ENCODE measurements around the gene MAST3.
A peak's percentile ranks its signal among the peaks of the same experiment; 100 is the strongest.

MAST3 gene

DNA sequence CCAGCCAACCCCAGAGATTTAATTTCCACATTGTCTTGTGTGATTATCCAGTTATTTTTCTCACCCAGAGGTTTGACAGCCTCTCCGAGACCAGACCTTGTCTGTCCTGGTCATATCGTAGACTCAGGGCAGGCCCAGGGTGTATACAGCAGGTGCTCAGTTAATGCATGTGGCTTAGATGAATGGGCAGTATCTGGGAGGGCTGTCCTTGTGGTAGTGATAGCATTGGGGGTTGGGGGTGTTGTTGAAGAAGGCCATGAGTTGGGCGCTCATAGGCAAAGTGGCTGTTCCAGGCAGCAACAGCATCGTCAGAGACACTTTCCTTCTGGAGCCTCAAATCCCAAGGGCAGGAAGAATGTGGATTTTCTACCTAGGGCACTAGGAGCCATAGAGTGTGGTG lies 16.9 kb downstream of the MAST3 start:
- DNase-seq = no peak

DNA sequence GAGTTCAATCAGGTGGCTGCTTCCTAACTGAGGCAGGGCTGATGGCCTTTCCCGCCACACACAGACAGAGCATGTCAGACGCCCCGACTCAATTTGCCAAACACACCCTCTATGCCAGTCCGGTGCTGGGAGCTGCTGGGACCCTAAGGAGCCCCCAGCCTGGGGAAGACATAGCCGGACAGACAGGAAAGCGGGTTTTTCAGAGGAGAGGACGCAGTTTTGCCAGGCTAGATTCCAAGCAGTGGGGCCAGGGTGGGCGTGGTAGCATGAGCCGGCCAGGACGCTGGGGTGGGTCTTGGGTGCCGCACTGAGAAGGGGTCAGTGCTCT lies 19.8 kb downstream of the MAST3 start:
- no peak for DNase-seq

DNA sequence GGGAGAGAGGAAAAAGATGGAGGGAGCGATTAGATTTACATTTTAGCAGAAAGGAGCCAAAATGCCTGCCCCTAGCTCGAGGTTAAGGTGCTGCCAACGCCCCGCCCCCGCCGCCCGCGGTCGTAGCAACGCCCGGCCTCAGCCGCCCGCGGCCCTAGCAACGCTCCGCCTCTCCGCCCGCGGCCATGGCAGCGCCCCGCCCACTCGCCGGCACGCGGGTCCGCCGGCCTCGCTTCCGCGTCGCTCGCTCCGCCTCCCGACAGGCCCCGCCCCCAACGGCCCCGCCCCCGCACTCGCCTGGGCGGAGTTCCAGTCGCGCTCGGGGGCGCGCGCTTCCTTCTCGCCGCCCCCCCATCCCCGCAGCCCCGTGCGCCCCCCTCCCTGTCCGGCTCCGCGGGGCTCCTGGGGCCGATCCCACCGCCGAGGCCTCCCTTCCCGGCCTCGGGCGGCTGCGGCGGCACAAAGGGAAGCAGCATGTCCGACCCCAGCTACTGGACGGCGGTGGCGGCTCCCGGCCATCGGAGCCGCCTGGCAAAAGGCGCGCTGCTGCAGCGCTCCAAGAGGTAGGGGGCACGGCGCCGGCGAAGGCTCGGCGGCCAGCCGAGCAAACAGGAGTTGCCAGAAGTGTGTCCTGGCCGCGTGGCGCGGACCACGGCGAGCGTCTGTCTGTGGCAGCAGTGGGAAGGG lies 20.3 kb downstream of the MAST3 start:
- DNase-seq = peak; percentile 93 to 97

DNA sequence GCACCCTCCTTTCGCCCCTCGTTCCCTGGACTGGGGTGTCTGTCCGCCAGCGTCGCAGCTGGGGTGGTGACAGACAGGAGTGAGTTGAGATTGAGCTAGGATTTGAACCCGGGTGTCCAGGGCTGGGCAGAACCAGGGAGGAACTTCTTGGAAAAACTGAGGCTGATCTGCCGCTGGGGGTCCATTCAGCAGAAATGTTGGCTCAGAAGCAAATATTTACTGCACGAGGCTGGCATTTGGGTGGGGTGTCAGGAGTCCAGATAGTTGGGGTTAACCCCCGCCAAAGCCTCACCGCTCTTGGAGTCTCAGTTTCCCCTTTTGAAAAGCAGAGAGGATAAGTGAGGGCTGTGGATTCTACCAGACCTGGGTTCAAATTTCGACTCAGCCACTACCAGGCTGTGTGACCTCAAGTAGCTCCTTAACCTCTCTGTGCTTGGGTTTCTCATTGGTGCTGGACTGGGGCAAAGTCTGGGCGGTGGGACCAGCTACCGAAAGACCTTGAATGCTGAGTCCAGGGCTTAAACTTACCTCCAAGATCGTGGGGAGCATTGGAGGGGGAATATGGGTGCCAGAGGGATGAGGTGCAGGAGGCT lies 20.9 kb downstream of the MAST3 start:
- DNase-seq = peak in 1 of 2 donors; percentile 22

DNA sequence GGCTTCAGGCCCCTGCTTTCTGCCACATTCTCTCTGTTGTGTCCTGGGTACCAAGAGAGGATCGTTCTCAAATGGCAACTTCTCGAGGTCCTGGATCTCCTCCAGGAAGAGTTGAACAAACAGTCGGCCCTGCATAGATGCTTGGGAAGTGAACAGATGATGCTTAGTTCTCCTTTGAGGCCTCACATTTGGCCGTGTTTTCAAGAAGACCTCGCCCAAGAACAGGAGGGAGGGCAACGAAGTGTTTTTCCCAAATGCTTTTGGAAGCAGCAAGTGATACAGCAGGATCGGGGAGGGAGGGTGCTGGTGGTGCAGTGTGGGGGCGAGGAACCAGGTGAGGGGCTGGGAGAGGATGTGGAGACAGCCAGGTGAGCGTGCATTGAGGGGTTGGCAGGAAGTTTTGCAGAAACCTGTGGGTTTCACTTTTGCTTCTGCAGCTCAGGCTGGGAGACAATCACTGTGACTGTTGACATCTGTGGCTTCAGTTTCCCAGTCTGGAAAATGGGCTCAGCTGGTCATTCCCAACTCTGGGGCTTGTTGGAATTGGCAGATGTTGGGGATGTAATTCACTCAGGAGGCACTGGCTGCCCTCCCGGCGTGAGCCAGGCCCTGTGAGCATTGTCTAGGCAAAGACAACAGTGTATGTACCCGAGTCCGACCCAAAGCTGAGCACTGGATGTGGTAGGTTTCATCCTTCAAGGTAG lies 21.6 kb downstream of the MAST3 start:
- DNase-seq = peak; percentile 37 to 55

DNA sequence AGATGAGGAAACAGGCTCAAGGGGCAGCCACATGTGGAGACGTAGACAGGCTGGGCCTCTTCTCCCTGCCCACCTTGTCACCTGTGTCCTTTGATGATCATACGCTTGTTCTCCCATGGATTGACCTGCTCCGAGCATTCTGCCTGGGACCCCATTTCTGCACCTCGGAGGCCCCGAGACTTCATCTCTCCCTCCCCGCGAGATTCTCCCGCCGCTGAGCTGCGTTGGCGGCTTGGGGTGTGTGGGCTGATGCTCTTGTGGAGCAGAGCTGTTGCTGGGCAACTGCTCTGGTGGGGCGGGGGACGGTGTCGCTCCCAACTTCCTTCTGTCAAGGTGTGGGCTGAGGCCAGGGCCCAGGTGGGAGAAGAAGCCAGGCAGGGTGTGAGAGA lies 22.1 kb downstream of the MAST3 start:
- DNase-seq = peak; percentile 60 to 62

DNA sequence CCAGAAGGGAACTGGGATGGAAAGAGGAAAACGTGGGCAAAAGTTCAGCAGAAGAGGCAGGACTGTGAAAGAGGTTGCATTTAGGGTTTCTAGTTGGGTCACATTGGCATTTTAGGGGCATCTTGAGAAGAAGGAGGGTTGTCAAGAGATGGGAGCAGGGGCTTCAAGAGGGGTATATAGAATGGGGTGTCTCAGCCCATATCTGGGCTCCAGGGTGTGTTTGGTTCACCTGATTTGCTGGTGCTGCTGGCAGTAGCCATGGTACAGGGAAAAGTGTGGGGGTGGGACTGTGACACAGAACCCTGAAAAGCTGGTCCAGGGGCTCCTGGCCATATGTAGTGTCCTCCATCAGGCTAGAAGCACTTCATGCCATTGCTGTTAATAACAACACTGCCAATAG lies 22.5 kb downstream of the MAST3 start:
- no peak for DNase-seq

DNA sequence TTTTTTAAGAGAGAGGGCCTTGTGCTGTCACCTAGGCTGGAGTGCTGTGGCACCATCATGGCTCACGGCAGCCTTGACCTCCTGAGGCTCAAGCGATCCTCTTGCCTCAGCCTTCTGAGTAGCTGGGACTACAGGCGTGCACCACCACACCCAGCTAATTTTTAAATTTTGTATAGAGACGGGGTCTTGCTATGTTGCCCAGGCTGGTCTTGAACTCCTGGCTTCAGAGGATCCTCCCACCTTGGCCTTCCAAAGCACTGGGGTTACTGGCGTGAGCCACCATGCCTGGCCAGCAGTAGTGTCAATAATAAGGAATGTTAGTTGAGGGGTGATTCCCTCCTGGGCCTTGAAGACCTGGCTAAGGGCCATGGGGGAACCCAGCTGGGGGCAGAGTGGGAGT lies 23.6 kb downstream of the MAST3 start:
- no peak for DNase-seq

DNA sequence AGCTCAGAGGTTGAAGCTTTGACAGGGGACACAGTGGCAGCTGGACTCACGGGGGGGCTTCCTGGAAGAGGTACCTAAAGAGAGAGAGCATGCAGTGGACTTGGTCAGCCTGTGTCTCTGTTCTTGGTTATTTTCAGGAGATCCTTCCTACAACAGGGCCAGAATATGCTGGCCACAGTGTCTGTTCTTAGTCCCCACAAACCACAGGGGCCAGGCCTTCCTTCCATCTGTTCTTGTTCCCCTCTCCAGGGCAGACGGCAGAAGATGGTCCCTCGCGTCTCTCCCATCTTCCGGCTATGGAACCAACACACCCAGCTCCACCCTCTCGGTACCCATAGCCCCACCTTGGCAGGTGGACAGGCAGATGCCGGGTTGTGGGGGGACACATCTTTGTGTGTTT lies 24.8 kb downstream of the MAST3 start:
- no peak for DNase-seq

DNA sequence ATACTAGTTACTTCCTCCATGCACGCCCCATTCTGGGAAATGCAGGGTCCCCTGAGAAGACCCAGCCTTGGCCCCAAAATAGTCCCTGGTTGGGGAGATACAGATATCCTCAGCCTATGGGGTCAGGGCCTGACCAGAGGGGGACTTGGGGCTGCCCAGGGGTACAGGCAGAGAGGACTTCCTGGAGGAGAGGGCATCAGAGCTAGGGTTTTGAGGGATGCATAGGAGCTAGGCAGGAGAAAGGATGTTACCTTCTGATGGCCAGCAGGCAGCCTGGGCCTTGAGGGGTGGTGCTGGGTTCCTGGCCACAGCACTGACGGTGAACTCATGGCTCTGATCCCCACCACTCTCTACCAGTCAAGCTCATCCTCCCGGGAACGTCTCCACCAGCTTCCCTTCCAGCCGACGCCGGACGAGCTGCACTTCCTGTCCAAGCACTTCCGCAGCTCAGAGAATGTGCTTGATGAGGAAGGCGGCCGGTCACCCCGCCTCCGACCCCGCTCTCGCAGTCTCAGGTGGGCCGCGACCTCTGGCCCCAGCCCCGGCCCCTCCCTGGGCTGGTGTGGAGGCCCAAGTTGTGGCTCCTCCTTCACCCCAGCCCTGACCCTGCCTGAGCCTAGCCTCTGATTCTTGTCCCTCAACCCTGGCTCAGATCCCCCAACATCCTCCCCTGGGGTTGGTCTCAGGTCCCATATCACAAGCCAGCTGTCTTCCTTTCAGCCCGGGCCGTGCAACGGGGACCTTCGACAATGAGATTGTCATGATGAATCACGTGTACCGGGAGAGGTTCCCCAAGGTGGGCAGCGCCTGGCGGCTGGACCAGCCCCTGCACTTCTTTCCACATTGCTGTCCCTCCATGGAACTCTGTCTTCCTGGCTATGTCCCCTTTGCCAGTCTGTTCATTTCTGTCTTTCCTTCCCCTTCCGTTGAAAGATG lies 25.6 kb downstream of the MAST3 start:
- DNase-seq = no peak

DNA sequence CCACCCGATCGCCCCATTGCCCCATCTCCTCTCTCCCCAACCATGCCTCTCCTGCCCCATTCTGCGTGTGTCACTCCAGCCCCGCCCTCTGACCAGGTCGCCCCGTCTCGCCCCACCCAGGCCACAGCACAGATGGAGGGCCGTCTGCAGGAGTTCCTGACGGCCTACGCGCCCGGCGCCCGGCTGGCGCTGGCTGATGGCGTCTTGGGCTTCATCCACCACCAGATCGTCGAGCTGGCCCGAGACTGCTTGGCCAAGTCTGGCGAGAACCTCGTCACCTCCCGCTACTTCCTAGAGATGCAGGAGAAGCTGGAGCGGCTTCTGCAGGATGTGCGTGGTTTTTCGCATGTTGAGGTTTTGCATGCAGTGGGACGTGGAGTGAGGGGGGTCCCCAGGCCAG lies 26.2 kb downstream of the MAST3 start:
- DNase-seq = no peak

DNA sequence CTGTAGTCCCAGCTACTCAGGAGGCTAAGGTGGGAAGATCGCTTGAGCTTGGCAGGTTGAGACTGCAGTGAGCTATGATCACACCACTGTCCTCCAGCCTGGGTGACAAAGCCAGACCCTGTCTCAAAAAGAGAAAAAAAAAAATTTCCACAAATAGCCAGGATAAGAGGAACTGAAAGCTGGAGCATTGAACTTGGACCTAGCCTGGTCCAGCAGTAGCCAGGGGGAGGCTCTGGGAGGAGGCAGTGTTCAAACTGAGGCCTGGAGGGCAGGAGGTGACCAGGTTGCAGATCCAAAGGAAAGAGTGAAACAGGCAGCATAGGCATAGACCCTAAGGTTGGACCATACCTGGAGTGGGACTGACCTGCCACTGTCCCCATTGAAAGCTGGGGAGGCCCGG lies 28.5 kb downstream of the MAST3 start:
- DNase-seq = no peak

DNA sequence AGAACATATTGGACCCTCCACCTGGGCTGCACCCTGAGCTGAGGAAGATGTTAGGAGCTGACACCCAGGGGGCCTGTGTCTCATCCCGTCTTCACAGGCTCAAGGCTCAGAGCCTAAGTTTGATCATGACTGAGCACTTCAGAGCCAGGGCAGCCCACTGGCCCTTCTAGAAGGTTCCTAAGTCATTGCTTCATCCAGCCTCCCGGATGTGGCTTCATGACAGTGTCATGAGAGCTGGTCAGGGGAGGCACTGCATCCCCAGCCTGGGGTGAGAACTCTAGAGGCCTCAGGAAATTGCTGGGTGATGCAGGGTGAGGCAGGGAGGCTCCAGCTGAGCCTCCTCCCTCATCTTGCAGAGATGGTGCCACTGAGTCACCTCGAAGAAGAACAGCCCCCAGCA lies 30.5 kb downstream of the MAST3 start:
- no peak for DNase-seq

DNA sequence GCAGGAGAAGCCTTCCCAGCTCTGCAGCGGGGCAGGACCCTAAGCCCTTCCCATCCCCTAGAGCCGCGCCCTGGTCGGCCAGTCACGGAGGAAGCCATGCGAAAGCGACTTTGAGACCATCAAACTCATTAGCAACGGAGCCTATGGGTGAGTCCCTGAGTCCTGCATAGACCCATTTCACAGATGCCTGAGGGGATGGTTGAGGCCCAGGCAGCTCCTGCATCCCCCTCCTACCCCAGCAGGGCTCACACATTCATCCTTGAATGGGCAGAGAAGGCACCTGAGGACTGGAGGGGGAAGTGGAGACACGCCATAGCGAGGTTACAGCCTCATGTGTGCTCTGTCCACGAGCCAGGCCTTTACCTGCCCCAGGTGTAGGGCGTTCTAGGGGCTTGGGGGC lies 31.2 kb downstream of the MAST3 start:
- no peak for DNase-seq

DNA sequence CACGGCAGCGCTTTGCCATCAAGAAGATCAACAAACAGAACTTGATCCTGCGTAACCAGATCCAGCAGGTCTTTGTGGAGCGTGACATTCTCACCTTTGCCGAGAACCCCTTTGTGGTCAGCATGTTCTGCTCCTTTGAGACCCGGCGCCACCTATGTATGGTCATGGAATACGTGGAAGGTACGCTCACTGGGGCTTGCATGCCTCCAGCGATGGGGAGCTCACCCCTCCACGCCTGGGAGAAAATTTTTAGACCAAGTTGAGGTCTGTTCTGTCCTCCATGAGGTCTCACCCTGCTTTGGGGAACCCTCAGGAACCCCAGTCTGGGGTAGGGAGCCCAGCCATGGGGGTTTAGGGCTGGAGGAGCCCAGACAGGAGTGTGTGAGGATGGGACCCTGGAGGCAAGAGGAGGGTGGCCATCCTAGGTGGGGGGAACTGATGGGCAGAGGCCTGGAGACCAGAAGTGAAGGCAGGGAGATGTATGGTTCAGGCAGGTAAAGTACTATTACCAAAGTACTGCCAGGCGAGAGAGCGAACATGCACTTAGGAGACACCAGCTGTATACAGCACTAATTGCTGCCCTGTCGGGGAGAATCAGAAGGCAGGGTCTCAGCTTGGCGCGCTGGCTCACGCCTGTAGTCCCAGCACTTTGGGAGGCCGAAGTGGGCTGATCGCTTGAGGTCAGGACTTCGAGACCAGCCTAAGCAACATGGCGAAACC lies 33.1 kb downstream of the MAST3 start:
- DNase-seq = no peak

DNA sequence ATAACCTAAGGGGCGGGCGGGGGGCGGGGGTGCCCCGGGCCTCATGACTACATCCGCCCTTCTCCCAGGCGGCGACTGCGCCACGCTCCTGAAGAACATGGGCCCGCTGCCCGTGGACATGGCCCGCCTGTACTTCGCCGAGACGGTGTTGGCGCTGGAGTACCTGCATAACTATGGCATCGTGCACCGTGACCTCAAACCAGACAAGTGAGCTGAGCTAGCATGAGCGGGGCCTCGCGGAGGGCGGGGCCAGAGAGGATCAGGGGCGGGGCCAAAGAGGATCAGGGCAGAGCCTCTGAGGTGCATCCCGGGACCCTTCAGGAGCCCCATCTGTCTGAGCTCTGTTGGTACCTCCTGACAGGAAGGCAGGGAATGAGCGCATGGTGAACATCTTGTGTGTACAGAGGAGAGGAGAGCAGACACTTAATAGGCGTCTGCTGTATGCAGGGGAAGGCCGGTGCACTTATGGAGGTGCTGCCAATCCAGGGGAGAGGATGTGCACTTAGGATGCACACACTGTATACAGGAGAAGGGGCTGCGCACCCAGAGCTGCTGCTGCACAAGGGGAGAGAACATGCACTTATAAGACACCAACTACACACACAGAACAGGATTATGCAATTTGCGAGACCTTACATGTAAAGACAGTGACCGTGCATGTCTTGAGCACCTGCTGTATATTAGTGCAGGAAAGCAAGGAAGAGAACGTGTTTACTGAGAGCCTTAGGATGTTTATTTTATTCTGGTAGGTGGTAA lies 34.4 kb downstream of the MAST3 start:
- DNase-seq = no peak

DNA sequence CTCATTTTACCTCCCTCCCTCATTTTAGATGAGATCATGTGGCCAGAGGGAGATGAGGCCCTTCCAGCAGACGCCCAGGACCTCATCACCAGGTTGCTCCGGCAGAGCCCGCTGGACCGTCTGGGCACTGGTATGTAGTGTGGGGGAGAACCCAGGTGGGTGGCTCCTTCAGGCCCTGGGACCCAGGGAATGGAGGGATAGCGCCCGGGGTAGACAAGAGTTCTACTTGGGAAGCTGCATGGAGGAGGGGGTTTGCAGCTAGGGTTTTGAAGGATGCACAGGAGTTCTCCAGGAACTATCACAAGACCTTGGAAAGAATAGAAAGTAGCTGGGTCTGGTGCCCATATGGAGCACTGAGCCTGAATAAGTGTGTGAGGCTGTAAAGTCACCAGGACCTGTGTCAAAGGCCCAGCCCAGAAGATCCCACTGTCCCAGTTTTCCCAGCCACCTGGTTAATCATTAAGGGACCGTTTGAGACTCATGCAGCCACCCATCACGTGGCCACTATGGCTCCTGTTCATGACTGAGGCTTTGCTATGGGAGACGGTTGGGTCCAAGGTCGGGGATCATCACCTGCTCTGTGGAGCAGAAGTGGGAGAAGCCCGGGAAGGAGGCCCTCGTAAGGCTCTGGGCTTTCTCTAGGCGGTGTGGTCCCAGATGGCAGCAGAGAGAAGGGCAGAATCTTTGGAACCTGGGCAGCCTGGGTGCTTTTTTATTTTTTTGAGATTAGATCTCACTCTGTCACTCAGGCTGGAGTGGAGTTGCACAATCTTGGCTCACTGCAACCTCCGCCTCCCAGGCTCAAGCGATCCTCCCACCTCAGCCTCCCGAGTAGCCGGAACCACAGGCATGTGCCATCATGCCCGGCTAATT lies 38.4 kb downstream of the MAST3 start:
- DNase-seq = no peak

DNA sequence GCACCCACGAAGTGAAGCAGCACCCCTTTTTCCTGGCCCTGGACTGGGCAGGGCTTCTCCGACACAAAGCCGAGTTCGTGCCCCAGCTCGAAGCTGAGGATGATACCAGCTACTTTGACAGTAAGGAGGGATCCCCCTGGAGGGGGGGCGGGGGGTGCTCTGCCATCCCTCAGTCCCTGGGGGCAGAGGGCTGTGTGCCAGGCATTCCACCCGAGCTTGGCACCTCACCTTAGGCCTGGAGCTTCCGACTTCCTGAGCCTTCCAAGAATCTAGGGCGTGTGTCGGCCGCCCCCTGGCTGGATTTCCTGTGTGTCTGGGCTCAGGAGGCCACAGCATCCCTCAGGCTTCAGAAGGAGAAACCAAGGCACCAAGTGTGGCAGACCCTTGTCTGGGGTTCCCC lies 39.7 kb downstream of the MAST3 start:
- DNase-seq = no peak

DNA sequence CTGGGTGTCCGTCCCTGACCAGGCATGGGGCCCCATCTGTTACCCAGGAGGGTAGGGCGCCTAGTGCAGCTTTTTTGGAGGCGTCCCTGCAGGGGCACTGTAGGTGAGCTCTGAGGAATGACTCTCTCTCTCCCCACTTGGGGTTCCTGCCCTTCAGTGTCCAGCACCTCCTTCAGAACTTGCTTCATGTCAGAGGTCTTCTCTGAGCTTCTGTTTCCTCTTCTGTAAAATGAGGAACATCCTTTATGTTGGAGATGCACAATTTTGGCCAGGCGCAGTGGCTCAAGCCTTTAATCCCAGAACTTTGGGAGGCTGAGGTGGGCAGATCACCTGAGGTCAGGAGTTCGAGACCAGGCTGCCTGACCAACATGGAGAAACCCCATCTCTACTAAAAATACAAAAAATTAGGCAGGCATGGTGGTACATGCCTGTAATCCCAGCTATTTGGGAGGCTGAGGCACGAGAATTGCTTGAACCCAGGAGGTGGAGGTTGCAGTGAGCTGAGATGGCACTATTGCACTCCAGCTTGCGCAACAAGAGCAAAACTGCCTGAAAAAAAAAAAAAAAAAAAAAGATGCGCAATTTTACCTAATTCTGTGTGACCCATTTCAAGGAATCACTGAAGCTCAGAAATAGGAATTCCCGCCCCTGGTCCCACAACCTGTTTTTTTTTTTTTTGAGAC lies 40.2 kb downstream of the MAST3 start:
- DNase-seq = no peak

DNA sequence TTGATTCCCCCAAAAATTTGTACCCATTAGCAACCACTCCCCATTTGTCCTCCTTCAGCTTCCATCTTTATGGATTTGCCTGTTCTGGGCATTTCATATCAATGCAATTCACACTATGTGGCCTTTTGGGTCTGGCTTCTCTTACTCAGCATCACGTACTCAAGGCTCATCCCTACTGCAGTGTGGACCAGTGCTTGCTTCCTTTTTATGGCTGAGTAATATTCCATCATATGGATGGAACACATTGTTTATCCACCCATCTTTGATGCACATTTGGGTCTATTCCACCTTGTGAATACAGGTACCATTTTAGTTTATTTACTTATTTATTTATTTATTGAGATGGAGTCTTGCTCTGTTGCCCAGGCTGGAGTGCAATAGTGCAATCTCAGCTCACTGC lies 42.9 kb downstream of the MAST3 start:
- DNase-seq = no peak
